ENCODE data around the gene CCDC33.

CCDC33 gene

GRCh38 chr15:74227968-74228722 is 8.0 kb upstream of the CCDC33 start:
- H3K4me3 ChIP-seq (replicated peaks; ENCODE audit: low read depth, low read length) = no peak overlapping the region
- no peak for TF ChIP-seq CTCF (IDR thresholded peaks at IDR 0.05; ENCODE audit: low read depth, low read length, missing control alignments)
- DNase-seq (ENCODE audit: extremely low read depth, low read depth) = no peak

DNA sequence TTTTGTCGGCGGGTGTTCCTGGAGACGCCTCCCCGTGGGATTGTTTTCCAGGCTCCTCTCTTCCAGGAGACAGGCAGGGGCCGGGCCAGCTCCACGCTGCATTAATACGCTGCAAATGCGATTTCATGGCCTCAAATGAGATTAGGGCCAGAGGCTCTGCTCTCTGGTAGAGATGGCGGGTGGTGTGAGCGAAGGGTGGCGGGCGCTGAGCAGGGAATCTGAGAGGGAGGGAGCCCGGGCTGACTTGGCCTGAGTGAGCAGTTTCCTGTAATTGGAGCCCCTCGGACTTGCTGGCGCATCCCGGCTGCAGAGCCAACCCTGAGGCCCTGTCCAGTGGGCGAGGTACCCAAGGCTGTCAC is 7.4 kb upstream of the CCDC33 start:
- no peak for DNase-seq (ENCODE audit: extremely low read depth, low read depth)
- H3K4me3 ChIP-seq (replicated peaks; ENCODE audit: low read depth, low read length) = no peak overlapping the region
- no peak for TF ChIP-seq CTCF (IDR thresholded peaks at IDR 0.05; ENCODE audit: low read depth, low read length, missing control alignments)

DNA sequence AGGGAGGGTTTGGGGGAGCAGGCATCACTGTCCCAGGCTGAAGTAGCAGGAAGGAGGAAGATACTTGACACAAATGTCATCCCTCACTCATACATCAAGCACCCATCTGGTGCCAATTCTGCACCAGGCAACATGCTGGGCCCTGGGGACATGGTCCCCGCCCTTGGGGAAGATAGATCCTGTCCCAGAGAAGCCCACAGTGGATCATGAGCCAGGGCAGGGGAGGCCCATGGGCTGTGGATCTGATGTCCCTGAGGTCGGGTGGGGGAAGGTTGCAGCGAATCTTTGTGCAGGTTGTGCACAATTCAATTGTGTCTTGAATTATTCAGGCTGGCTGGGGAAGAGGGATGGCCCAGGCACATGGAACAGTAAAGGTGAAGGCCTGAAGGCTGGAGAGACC is 6.4 kb upstream of the CCDC33 start:
- no peak overlapping the region for H3K4me3 ChIP-seq (replicated peaks; ENCODE audit: low read depth, low read length)
- no peak for DNase-seq (ENCODE audit: extremely low read depth, low read depth)
- TF ChIP-seq CTCF (IDR thresholded peaks at IDR 0.05; ENCODE audit: low read depth, low read length, missing control alignments) = no peak

GRCh38 chr15:74231475-74231874 is 4.7 kb upstream of the CCDC33 start:
- no peak for TF ChIP-seq CTCF (IDR thresholded peaks at IDR 0.05; ENCODE audit: low read depth, low read length, missing control alignments)
- DNase-seq (ENCODE audit: extremely low read depth, low read depth) = no peak
- H3K4me3 ChIP-seq (replicated peaks; ENCODE audit: low read depth, low read length) = no peak overlapping the region

- DNase-seq (ENCODE audit: extremely low read depth, low read depth) = no peak
- no peak overlapping the region for H3K4me3 ChIP-seq (replicated peaks; ENCODE audit: low read depth, low read length)
- no peak for TF ChIP-seq CTCF (IDR thresholded peaks at IDR 0.05; ENCODE audit: low read depth, low read length, missing control alignments)
Measured at GRCh38 chr15:74233373-74233772, 2.8 kb upstream of the CCDC33 start.

- DNase-seq (ENCODE audit: extremely low read depth, low read depth) = no peak
- no peak overlapping the region for H3K4me3 ChIP-seq (replicated peaks; ENCODE audit: low read depth, low read length)
- no peak for TF ChIP-seq CTCF (IDR thresholded peaks at IDR 0.05; ENCODE audit: low read depth, low read length, missing control alignments)
Measured at GRCh38 chr15:74233851-74234597, 2.1 kb upstream of the CCDC33 start.
